HG02763 (cell line): Measurements from ENCODE around the gene KCNN1.
"Not testable (repeated sequence)": the region's sequence is repeated elsewhere in the genome, so short reads cannot be mapped to it uniquely, and the experiment has no call there.

Source experiments
- ATAC-seq: cut with Tn5 transposase; IDR thresholded peaks from one replicate; pipeline ENCODE4 v1.9.1; 2021; ENCODE audit warnings: mild to moderate bottlenecking, moderate library complexity; ENCODE audit not compliant: unreplicated experiment

KCNN1 gene

GRCh38 chr19:18021121-18021755 is 54.3 kb downstream of the KCNN1 start:
- no peak for ATAC-seq

GRCh38 chr19:18023622-18024251 is 56.8 kb downstream of the KCNN1 start:
- no peak for ATAC-seq

- ATAC-seq: no peak
These were observed 60.2 kb downstream of the KCNN1 start for GRCh38 chr19:18027151-18027550.

- ATAC-seq: no peak
These were observed 62.9 kb downstream of the KCNN1 start for GRCh38 chr19:18029617-18030338.

- not testable (repeated sequence) for ATAC-seq
These were observed 64.5 kb downstream of the KCNN1 start for GRCh38 chr19:18031401-18031800.

- ATAC-seq: not testable (repeated sequence)
These were observed 65.2 kb downstream of the KCNN1 start for GRCh38 chr19:18032102-18032501.

GRCh38 chr19:18041054-18041453 is 74.1 kb downstream of the KCNN1 start:
- ATAC-seq: no peak

GRCh38 chr19:18043676-18044075 is 76.8 kb downstream of the KCNN1 start:
- ATAC-seq: no peak

- ATAC-seq: peak; percentile 90
These were observed 78.0 kb downstream of the KCNN1 start for GRCh38 chr19:18044825-18045304.

- peak; percentile 6 for ATAC-seq
These were observed 78.6 kb downstream of the KCNN1 start for GRCh38 chr19:18045307-18046050.

- no peak for ATAC-seq
These were observed 79.3 kb downstream of the KCNN1 start for GRCh38 chr19:18046059-18046718.

- ATAC-seq: no peak
These were observed 82.5 kb downstream of the KCNN1 start for GRCh38 chr19:18049385-18049784.
